ENCODE measurements around the gene KCNT2. TPM values are rescaled to one million over a fixed set of nuclear protein-coding genes. Genes with fewer than 3 reads are reported as not detected.

The KCNT2 gene
- total and polyA plus RNA-seq, 2 donors, result 4.7 to 31.2 TPM

GRCh38 chr1:196619721-196620120, 11.5 kb upstream of the KCNT2 start:
- no peak for DNase-seq (ENCODE audit: extremely low spot score)
- Histone ChIP-seq H3K27ac (ENCODE audit: low read depth) (no peak overlapping the region), H3K4me3 (ENCODE audit: low read depth, low read length) (no peak overlapping the region), H3K36me3 (ENCODE audit: insufficient read depth) (no peaks in the 10 kb centered on the region), H3K4me1 (ENCODE audit: insufficient read depth) (no peaks in the 10 kb centered on the region)
- 94% methylated on average over 2 of the region's 2 CpGs for WGBS

- Histone ChIP-seq H3K4me3 (ENCODE audit: low read depth, low read length) (no peak overlapping the region), H3K4me1 (ENCODE audit: insufficient read depth) (no peaks in the 10 kb centered on the region), H3K27ac (ENCODE audit: low read depth) (no peak overlapping the region), H3K36me3 (ENCODE audit: insufficient read depth) (no peaks in the 10 kb centered on the region)
- DNase-seq (ENCODE audit: extremely low spot score), result no peak
- WGBS, result 87% methylated on average over 3 of the region's 3 CpGs
Observed at GRCh38 chr1:196611873-196612272, 3.6 kb upstream of the KCNT2 start.

- DNase-seq (ENCODE audit: extremely low spot score), result no peak
- 26% methylated on average over 10 of the region's 10 CpGs for WGBS
- Histone ChIP-seq H3K36me3 (ENCODE audit: insufficient read depth) (no peaks in the 10 kb centered on the region), H3K4me1 (ENCODE audit: insufficient read depth) (no peaks in the 10 kb centered on the region), H3K4me3 (ENCODE audit: low read depth, low read length) (no peak overlapping the region), H3K27ac (ENCODE audit: low read depth) (no peak overlapping the region)
Observed at GRCh38 chr1:196609370-196609737, 1.1 kb upstream of the KCNT2 start.

- 1% methylated on average over 8 of the region's 8 CpGs for WGBS
- no peak overlapping the region for H3K27ac ChIP-seq (ENCODE audit: low read depth)
Observed at GRCh38 chr1:196607981-196608380, 259 bp downstream of the KCNT2 start.

GRCh38 chr1:196603651-196604050, 4.6 kb downstream of the KCNT2 start:
- H3K4me3 ChIP-seq (ENCODE audit: low read depth, low read length), result no peak overlapping the region
- DNase-seq (ENCODE audit: extremely low spot score), result no peak

More at GRCh38 chr1:196607981-196608380, 259 bp downstream of the KCNT2 start:
- Histone ChIP-seq H3K36me3 (ENCODE audit: insufficient read depth) (no peaks in the 10 kb centered on the region), H3K4me1 (ENCODE audit: insufficient read depth) (no peaks in the 10 kb centered on the region), H3K4me3 (ENCODE audit: low read depth, low read length) (peak overlapping the region; percentile 49)
- DNase-seq (ENCODE audit: extremely low spot score), result peak; percentile 10

GRCh38 chr1:196598942-196599748, 9.1 kb downstream of the KCNT2 start:
- Histone ChIP-seq H3K4me1 (ENCODE audit: insufficient read depth) (no peaks in the 10 kb centered on the region), H3K4me3 (ENCODE audit: low read depth, low read length) (no peak overlapping the region), H3K27ac (ENCODE audit: low read depth) (no peak overlapping the region), H3K36me3 (ENCODE audit: insufficient read depth) (no peaks in the 10 kb centered on the region)
- no peak for DNase-seq (ENCODE audit: extremely low spot score)
- WGBS, result 48% methylated on average over 2 of the region's 2 CpGs

More at GRCh38 chr1:196603651-196604050, 4.6 kb downstream of the KCNT2 start:
- Histone ChIP-seq H3K36me3 (ENCODE audit: insufficient read depth) (no peaks in the 10 kb centered on the region), H3K4me1 (ENCODE audit: insufficient read depth) (no peaks in the 10 kb centered on the region), H3K27ac (ENCODE audit: low read depth) (no peak overlapping the region)

GRCh38 chr1:196594700-196595099, 13.5 kb downstream of the KCNT2 start:
- Histone ChIP-seq H3K4me3 (ENCODE audit: low read depth, low read length) (no peak overlapping the region), H3K27ac (ENCODE audit: low read depth) (no peak overlapping the region), H3K4me1 (ENCODE audit: insufficient read depth) (no peaks in the 10 kb centered on the region), H3K36me3 (ENCODE audit: insufficient read depth) (no peaks in the 10 kb centered on the region)
- DNase-seq (ENCODE audit: extremely low spot score), result no peak
- WGBS, result 85% methylated on average over 2 of the region's 2 CpGs

- no peak overlapping the region for H3K27ac ChIP-seq (ENCODE audit: low read depth)
- no peak overlapping the region for H3K4me3 ChIP-seq (ENCODE audit: low read depth, low read length)
- H3K4me1 ChIP-seq (ENCODE audit: insufficient read depth), result no peaks in the 10 kb centered on the region
- no peaks in the 10 kb centered on the region for H3K36me3 ChIP-seq (ENCODE audit: insufficient read depth)
- no peak for DNase-seq (ENCODE audit: extremely low spot score)
Observed at GRCh38 chr1:196593955-196594354, 14.3 kb downstream of the KCNT2 start.

GRCh38 chr1:196590959-196591358, 17.3 kb downstream of the KCNT2 start:
- H3K27ac ChIP-seq (ENCODE audit: low read depth), result no peak overlapping the region
- no peak for DNase-seq (ENCODE audit: extremely low spot score)
- H3K36me3 ChIP-seq (ENCODE audit: insufficient read depth), result no peaks in the 10 kb centered on the region
- no peak overlapping the region for H3K4me3 ChIP-seq (ENCODE audit: low read depth, low read length)
- whole genome bisulfite sequencing, result 90% methylated on average over 3 of the region's 3 CpGs
- H3K4me1 ChIP-seq (ENCODE audit: insufficient read depth), result no peaks in the 10 kb centered on the region

- Histone ChIP-seq H3K36me3 (ENCODE audit: insufficient read depth) (no peaks in the 10 kb centered on the region), H3K27ac (ENCODE audit: low read depth) (no peak overlapping the region), H3K4me3 (ENCODE audit: low read depth, low read length) (no peak overlapping the region), H3K4me1 (ENCODE audit: insufficient read depth) (no peaks in the 10 kb centered on the region)
- WGBS, result 77% methylated on average over 5 of the region's 5 CpGs
- DNase-seq (ENCODE audit: extremely low spot score), result no peak
Observed at GRCh38 chr1:196590012-196590708, 18.1 kb downstream of the KCNT2 start.

GRCh38 chr1:196584696-196585095, 23.5 kb downstream of the KCNT2 start:
- WGBS, result 83% methylated on average over 3 of the region's 3 CpGs

GRCh38 chr1:196577386-196577785, 30.9 kb downstream of the KCNT2 start:
- 96% methylated on average over 2 of the region's 2 CpGs for WGBS
- H3K4me1 ChIP-seq (ENCODE audit: insufficient read depth), result no peaks in the 10 kb centered on the region
- no peak for DNase-seq (ENCODE audit: extremely low spot score)
- no peak overlapping the region for H3K27ac ChIP-seq (ENCODE audit: low read depth)
- H3K36me3 ChIP-seq (ENCODE audit: insufficient read depth), result no peaks in the 10 kb centered on the region
- no peak overlapping the region for H3K4me3 ChIP-seq (ENCODE audit: low read depth, low read length)

More at GRCh38 chr1:196584696-196585095, 23.5 kb downstream of the KCNT2 start:
- Histone ChIP-seq H3K4me3 (ENCODE audit: low read depth, low read length) (no peak overlapping the region), H3K36me3 (ENCODE audit: insufficient read depth) (no peaks in the 10 kb centered on the region), H3K4me1 (ENCODE audit: insufficient read depth) (no peaks in the 10 kb centered on the region), H3K27ac (ENCODE audit: low read depth) (no peak overlapping the region)
- no peak for DNase-seq (ENCODE audit: extremely low spot score)

GRCh38 chr1:196573226-196573625, 35.0 kb downstream of the KCNT2 start:
- no peak for DNase-seq (ENCODE audit: extremely low spot score)
- Histone ChIP-seq H3K4me1 (ENCODE audit: insufficient read depth) (no peaks in the 10 kb centered on the region), H3K27ac (ENCODE audit: low read depth) (no peak overlapping the region), H3K4me3 (ENCODE audit: low read depth, low read length) (no peak overlapping the region), H3K36me3 (ENCODE audit: insufficient read depth) (no peaks in the 10 kb centered on the region)
- WGBS, result 76% methylated on average over 2 of the region's 2 CpGs

- Histone ChIP-seq H3K4me1 (ENCODE audit: insufficient read depth) (no peaks in the 10 kb centered on the region), H3K36me3 (ENCODE audit: insufficient read depth) (no peaks in the 10 kb centered on the region), H3K4me3 (ENCODE audit: low read depth, low read length) (no peak overlapping the region), H3K27ac (ENCODE audit: low read depth) (no peak overlapping the region)
- no peak for DNase-seq (ENCODE audit: extremely low spot score)
- WGBS, result 90% methylated on average over 1 of the region's 1 CpG
Observed at GRCh38 chr1:196567238-196567637, 41.0 kb downstream of the KCNT2 start.

Measured in urinary bladder (tissue), 4 donors.